M059J (cell line): Measurements from ENCODE around the gene ST6GALNAC2. TPM values are rescaled to one million over a fixed set of nuclear protein-coding genes. Genes with fewer than 3 reads are reported as not detected.
"Not testable (repeated sequence)": the region's sequence is repeated elsewhere in the genome, so short reads cannot be mapped to it uniquely, and the experiment has no call there.

Experiments used
- DNase-seq: peaks from one replicate; pipeline ENCODE4 v3.0.0-alpha.2; 2012; ENCODE audit warnings: low read depth
- total RNA-seq: library from RNA; depleted of rRNA; stranded (reverse); fragments of >200 nt; shearing (Covaris generic); gene quantifications from 2 replicates; pipeline ENCODE4 v1.2.3, GENCODE V29; 2014; rRNA removed

The ST6GALNAC2 gene
- total RNA-seq = 2.1 and 5.9 TPM in 2 replicates

DNA sequence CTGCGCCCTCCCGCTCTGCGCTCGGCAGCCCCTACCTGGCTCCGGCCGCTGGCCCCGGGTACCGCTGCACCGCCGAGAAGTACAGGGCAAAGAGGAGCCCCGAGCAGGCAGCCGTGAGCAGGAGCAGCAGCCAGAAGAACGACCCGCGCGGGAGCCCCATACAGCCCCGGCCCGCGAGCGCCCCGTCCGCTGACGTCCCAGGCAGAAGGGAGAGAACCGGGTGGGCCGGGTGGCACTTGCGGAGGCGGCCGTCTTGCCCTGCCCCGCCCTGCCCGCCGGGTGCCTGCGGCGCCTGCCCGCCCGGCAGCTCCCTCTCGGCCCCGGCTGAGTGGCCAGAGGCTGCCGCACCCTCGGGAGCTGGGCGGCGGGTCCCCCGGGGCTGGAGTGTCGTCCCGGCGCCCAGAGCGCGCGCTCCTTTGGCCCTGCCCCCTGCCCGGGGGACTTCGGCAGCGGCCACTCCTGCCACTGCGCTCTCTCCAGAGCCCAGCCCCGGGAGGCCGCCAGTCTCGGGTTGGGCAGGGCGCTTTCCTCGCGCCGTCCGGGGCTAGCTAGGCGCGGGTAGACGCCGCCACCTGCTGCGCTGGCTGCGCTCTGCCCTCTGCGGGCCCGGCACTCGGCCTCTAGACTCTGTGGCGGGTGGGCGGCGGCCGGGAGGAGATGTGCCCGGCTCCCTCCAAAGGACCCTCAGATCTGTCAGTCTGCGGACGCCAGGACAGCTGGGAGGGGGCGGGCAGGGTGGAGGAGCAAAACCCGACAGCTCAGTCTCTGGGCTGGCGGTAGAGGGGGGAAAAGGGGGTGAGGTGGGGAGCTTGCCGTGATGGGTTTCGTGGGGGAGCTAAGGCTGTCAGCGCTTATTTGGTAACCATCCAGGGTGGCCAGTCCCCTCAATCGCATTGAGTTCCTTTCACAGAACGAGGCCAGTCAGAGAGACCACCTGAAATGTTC is at the start of gene ST6GALNAC2:
TSS of gene ST6GALNAC2 (minus strand) at position 212 of the 945 bp plus-strand sequence. CDS start at position 160, 52 bp downstream.
- DNase-seq = peak; percentile 75

DNA sequence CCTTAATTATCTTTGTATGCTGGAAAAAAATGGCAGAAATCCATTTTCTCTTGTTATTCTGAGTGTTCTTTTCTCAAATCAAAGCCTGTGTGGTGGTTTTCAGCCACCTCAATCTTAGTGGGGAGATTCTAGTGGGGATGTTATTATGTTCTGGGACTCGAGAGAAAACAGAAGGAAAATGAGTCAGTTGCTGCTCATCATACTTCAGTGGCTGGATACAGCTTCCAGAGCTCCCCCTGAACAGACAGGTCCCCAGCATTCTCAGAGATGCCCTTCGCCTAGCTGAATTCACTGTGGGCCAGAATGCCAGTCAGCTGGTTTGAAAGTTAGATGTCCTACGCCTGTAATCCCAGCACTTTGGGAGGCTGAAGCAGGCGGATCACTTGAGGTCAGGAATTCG is 49.4 kb upstream of the ST6GALNAC2 start:
- peak; percentile 12 for DNase-seq

DNA sequence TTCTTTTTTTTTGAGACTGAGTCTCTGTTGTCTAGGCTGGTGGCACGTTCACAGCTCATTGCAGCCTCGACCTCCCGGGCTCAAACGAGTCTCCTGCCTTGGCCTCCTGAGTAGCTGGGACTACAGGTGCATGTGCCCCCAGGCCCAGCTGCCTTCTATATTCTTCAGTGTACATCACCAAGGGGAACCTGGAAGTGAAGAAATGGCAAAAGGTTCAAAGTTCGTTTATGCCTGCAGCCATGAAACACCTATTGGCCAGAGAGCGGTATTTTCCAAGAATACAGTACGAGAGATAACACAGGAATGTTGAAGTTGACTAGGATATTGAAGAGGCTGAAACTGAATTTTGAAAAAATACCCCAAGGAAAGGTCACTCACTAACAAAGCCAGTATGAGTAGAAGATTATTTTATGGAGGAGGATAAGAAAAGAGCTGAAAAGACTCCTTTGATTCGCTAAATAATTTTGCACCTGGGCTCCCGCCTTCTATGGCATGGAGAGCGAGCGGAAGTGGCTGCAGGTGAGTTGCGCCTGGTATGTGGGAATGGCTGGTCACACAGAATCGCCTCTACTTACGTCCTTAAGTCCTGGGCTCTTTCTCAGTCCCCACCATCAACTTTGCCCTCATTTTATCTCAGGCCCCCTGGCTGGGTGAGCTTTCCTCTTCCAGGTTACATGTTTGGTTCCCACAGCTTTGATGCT is 48.1 kb upstream of the ST6GALNAC2 start:
- DNase-seq = no peak

DNA sequence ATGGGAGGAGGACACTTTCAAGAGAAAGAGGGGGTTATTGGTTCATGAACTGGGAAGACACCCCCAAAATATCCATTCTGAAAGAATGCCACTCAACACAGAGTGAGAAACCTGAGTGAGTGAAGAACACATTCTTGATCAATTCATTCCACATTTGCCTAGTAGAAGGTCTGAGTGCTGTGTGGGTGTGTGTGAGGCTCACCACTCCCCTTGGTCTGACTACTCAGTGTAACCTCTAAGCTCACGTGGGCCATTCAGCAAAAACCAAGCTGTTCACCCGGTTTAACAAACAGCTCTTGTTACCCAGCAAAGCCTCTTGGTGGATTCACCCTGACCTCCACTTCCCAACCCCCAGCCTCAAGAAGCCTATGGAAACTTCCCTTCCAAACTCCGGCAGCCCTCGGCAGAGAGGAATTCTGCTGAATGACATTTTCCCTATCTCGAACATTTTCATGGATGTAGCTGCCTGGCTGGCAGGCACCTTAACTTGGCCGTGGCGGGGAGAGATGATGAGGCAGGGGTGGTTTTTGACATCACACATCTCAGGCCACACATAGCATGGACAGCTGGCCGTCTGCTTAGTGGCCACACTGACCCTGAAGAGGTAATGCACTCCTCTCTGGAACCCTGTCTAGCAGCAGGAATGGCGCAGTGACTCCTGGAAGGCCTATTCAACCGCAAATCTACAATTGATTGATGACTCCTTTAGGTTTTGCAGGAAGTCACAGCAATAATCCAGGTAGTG is 46.3 kb upstream of the ST6GALNAC2 start:
- no peak for DNase-seq

DNA sequence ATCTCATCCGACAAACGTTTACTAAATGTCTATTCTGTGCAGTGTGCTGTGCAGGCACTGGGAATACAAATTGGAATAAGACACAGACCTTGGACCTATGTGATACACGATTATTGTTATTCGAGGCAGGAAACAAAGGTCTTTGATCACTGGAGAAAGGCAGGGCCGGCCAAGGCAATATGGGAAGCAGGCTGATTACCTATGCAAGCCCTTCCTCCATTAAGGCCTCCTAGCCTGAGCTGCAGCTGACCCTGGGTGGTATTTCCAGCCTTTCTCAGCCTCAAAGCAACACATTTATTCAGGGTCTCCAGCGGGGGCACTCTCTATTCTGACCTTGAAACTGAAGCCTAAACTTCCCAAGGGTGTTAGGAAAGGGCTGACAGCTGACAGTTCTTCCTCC is 44.5 kb upstream of the ST6GALNAC2 start:
- DNase-seq = no peak

DNA sequence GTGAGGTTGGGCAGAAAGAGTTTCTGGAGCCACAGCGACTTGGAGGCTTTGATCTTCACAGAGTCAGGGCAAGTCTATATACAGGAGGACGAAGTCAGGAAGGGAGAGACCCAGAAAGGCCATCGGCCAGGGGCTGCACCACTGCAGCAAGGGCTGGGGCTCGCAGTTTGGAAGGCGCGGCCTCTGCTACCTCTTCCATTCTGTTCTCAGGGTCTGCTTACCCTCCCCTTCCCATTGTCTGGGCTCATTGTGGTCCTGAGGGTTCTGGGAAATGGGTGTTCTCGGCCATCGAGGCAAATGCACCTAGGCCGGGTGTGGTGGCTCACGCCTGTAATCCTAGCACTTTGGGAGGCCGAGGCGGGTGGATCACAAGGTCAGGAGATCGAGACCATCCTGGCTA is 41.9 kb upstream of the ST6GALNAC2 start:
- DNase-seq = no peak

DNA sequence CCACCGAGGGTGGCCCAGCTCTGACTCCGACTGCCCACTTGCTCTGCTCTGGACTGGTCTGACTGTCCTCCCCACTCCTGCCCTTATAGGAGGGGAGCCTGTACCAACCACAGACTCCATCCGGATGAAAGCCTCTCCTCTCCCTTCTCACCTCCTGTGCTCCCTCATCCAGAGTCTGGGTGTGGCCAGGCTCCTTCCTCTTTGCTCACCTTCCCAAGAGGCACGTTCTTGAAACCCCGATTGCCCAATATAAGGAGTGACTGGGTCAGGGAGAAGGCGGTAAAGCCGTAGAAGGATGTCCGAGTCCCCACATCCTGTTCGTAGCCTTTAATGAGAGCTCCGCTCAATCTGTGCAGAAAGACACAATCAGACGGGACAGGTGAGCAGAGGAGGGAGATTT is 40.8 kb upstream of the ST6GALNAC2 start:
- DNase-seq = no peak

DNA sequence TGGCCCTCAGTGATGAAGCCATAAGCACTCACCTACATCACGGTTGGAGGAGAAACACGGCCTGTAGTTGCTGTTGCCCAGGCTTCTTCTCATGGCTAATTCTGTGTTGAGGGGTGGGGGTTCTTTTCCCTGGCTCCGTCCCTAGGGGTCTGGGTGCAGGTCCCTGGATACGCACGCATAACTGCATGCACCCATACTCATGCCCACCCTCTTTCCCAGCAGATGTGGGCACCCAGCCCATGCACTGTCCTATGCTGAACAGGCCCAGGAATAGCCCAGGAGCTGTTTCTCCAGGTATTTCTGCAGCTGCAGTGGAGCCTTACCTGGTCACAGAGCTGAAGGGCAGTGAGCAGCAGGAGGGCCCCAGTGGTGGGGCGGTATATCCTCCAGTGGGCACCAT is 39.8 kb upstream of the ST6GALNAC2 start:
- DNase-seq = no peak

DNA sequence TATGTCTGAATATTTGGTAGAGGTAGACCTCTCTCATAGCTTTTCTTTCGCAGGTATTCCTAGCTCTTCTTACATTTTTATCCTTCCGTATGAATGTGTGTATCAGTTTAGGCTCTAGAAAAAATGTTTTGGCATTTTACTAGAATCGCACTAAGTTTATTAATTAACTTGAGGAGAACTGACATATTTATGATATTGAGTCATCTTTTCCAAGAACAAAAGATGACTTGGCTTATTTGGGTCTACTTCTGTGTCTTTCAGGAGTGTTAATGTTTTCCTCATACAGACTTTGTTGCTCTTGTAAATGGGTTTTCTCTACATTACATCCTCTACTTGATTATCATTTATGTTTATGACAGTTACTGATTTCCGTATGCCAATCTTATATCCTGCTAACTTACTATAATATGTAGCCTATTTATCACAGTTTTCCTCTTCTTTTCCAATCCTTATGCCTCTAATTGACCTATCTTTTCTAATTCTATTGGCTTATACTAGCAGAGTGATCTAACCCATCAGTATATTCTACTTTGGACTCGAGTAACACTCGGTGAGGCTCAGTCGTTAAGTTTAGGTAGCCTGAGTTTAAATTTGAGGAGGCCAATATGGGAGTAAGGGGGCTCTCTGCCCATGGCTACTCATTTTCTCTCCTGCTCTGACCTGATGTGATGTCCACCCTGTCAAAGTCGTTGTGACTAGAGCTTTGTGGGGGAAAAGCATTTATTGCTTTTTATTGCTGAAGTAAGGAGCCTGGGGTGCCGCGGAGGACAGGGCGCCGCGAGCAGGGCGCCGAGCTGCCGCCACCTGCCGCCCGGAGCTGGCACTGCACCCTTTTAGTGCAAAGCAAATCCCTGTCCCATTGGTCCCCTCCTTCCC is 37.8 kb upstream of the ST6GALNAC2 start:
- DNase-seq = peak; percentile 59

DNA sequence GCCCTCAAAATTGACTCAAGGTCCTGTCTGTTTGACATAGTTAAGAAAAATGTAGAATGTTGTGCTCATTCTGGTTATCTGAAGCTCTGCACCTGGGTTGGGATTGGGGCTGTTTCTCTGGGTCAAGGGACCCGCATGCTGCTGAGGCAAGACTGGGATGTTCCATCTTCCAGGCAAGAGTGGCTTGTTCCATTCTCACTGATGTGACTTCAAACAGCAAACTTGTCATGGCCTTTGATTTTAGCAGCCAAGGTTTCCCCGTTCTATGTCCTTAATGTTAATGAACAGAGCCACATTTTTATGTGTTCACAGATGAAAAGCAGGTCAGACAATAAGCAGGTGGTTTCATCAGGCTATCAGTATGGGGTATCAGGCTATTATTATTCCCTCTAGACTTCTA is 32.2 kb upstream of the ST6GALNAC2 start:
- no peak for DNase-seq

DNA sequence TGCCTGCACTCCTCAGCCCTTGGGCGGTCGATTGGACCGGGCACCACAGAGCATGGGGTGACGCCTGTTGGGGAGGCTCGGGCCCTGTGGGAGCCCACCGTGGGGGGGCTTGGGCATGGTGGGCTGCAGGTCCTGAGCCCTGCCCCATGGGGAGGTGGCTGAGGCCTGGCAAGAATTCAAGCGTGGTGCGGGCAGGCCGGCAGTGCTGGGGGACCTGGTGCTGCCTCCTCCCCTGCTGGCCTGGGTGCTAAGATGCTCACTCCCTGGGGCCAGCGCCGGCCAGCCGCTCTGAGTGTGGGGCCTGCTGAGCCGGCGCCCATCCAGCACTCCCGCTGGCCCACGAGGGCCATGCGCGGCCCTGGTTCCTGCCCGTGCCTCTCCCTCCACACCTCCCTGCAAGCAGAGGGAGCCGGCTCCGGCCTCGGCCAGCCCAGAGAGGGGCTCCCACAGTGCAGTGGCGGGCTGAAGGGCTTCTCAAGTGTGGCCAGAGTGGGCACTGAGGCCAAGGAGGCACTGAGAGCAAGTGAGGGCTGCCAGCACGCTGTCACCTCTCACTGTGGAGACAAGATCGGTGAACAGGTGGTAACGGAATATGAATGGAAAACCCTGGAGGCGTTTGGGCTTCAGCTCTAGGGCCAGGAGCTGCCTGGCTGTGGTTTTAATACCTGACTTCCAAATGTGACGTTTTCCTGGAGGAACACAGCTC is 29.4 kb upstream of the ST6GALNAC2 start:
- no peak for DNase-seq

DNA sequence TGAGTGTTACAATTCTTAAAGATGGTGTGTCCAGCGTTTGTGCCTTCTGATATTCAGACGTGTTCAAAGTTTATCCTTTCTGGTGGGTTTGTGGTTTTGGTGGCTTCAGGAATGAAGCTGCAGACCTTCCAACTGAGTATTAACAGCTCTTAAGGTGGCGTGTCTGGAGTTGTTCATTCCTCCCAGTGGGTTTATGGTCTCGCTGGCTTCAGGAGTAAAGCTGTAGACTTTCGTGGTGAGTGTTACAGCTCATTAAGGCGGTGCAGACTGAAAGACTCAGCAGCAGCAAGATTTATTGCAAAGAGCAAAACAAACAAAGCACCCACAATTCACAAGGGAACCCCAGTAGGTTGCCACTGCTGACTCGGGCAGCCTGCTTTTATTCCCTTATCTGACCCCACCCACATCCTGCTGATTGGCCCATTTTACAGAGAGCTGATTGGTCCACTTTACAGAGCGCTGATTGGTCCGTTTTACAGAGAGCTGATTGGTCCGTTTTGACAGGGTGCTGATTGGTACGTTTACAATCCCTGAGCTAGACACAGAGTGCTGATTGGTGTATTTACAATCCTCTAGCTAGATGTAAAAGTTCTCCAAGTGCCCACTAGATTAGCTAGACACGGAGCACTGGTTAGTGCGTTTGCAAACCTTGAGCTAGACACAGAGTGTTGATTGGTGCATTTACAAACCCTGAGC is 28.6 kb upstream of the ST6GALNAC2 start:
- not testable (repeated sequence) for DNase-seq

DNA sequence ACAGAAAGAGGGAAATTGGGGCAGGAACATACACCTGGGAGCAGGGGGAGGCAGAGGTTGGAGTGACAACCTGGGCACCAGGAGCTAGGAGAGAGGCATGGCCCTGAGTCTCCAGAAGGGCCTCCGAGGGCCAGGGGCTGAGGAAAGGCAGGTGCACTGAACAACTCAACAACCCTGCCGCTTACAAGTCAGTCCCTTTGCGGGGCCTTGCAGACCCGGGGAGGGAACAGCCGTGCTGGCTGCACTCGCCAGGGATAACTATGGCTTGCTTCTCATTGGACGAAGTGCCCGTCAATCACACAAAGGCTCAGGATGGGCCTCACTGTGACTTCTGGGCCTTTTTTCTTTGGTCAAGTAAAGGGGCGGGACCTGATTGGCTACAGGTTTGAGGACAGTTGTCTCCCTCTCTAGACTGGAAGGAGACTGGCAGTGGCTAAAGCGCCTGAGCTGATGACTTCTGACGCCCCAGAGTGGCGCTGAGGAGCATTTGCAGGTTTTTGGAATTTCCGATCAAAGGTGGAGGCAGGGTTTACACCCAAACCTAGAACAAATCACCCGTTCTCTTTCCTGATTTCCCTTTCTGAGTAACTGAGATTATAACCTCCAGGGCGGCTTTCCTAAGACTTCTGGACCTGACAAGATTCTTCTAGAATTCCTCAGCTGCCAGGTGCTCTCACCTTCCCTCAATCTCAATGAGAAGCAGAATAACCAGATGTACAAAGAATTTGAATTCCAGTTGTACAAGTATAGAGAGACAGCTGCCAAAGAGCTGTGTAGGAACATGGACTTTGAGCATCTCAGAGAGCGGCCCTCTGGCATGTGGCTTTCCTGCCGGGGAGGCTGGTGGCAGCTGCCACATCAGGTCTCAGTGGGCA is 27.6 kb upstream of the ST6GALNAC2 start:
- DNase-seq = no peak

DNA sequence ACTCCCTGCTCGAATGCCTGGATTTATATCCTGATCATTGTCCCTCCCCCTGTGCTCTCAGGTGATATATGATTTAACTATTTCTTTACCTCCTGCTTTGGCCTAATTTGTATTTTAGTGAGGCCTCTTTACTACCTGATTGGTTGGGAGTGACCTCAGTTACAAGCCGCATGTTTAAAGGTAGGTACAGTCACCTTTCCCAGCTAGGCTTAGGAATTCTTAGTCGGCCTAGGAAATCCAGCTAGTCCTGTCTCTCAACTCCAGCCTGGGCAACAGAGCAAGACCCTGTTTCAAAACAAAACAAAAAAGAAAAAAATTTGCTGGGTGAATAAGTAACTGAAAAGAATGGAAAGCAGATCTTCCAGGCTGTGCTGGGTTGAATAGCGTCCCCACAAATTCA is 26.8 kb upstream of the ST6GALNAC2 start:
- no peak for DNase-seq

DNA sequence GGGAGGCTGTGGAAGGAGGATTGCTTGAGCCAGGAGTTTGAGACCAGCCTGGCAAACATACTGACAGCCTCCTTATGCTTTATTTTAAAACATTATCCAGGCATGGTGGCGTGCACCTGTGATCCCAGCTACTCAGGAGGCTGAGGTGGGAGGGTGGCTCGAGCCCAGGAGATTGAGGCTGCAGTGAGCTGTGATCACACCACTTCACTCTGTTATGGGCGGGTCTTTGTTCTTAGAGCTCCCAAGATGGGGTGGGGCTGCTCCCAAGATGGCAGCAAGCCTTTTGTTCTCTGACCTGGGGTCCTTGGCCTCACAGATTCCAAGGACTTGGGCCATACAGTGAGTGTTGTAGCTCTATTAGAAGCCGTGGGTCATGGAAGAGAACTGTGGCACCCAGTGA is 26.1 kb upstream of the ST6GALNAC2 start:
- no peak for DNase-seq

DNA sequence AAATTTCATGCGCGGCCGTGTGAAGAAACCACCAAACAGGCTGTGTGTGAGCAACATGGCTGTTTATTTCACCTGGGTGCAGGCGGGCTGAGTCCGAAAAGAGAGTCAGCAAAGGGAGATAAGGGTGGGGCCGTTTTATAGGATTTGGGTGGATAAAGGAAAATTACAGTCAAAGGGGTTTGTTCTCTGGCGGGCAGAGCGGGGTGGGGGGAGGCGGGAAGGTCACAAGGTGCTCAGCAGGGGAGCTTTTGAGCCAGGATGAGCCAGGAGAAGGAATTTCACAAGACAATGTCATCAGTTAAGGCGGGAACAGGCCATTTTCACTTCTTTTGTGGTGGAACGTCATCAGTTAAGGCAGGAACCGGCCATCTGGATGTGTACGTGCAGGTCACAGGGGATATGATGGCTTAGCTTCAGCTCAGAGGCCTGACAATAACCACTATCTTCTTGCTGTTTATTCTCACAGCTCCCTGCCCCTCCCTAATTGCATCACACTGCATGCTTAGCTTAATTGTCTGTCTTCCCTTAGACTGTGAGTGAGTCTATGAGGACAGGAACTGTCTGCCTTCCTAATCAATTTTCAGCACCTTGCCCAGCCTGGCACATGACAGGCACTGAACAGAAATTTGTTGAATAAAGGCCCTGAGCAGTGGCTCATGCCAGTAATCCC is 25.6 kb upstream of the ST6GALNAC2 start:
- DNase-seq = not testable (repeated sequence)

DNA sequence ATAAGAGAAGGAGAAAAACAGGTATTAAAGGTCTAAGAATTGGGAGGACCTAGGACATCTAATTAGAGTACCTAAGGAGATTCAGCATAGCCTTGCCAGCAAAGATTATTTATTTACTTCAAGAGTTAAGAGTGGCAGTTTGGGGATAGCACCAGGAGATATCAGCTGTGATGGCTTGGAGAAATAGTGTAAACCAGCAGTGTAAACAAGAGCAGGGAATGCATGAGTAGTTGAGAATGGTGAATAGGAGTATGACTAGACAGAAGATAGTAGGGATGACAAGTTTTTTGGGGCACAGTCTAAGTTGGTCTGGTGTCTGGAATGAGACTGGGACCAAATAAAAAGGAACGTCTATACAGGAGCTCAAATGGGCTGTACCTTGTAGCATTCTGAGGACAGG is 21.0 kb upstream of the ST6GALNAC2 start:
- DNase-seq = not testable (repeated sequence)

DNA sequence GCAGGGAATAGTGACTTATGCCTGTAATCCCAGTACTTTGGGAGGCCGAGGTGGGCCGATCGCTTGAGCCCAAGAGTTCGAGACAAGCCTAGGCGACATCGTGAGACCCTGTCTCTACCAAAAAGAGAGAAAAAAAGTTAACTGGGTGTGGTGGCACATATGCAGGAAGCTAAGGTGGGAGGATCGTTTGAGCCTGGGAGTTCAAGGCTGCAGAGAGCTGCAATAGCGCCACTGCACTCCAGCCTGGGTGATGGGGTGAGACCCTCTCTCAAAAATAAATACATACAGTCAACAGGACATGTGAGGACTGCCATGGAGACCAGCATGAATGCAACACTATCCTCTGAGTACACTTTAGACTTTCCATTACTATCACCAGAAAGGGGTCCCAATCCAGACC is 15.4 kb upstream of the ST6GALNAC2 start:
- no peak for DNase-seq
